HepG2 (cell line): ENCODE data around the gene ANTXR1. TPM values are rescaled to one million over a fixed set of nuclear protein-coding genes. Genes with fewer than 3 reads are reported as not detected.

ENCODE experiments used
- DPF2 ChIP-seq: sonication (generic); formaldehyde crosslinking; IDR thresholded peaks from 2 replicates; pipeline ENCODE4 v1.4.0; 2020; ENCODE audit warnings: mild to moderate bottlenecking, low read depth, missing genetic modification reagents, borderline replicate concordance
- GFI1 ChIP-seq: sonication (generic); formaldehyde crosslinking; IDR thresholded peaks from 2 replicates; pipeline ENCODE4 v1.5.0; 2020; ENCODE audit warnings: missing genetic modification reagents, mild to moderate bottlenecking, borderline replicate concordance
- LCORL ChIP-seq, 2 experiments: fragments of 450-650 bp in 1 of 2; sonication (generic) in 1 of 2; formaldehyde crosslinking in 1 of 2; IDR thresholded peaks; 2 replicates each; pipeline versions ENCODE4 v1.5.0 to v1.6.1; 2017 to 2020; ENCODE audit warnings: antibody characterized with exemption in 1 of 2, missing genetic modification reagents in 1 of 2
- MTA1 ChIP-seq: sonication (generic); formaldehyde crosslinking; IDR thresholded peaks from 2 replicates; pipeline ENCODE4 v1.4.0; 2020; ENCODE audit warnings: missing genetic modification reagents, mild to moderate bottlenecking, borderline replicate concordance
- NR0B2 ChIP-seq: sonication (generic); formaldehyde crosslinking; IDR thresholded peaks from 2 replicates; pipeline ENCODE4 v1.4.0; 2020; ENCODE audit warnings: mild to moderate bottlenecking, missing genetic modification reagents
- PAF1 ChIP-seq: IDR thresholded peaks from 2 replicates; pipeline ENCODE4 v1.6.1; 2016; ENCODE audit warnings: missing genetic modification reagents, missing compliant biosample characterization
- PPARG ChIP-seq: conservative IDR thresholded peaks from 2 replicates; pipeline ENCODE4 v1.6.1; 2016; ENCODE audit warnings: missing biosample characterization, missing genetic modification reagents
- ZBTB40 ChIP-seq, 2 experiments: fragments of 450-650 bp in 1 of 2; sonication (generic) in 1 of 2; formaldehyde crosslinking in 1 of 2; IDR thresholded peaks; 2 replicates each; pipeline versions ENCODE4 v1.6.1 to v1.8.0; 2016 to 2022; ENCODE audit warnings: antibody characterized with exemption in 1 of 2, mild to moderate bottlenecking in 1 of 2, missing genetic modification reagents in 1 of 2
- ZNF263 ChIP-seq: sonication (generic); formaldehyde crosslinking; IDR thresholded peaks from 2 replicates; pipeline ENCODE4 v1.4.0; 2020; ENCODE audit warnings: missing genetic modification reagents
- ZNF782 ChIP-seq: sonication (generic); formaldehyde crosslinking; IDR thresholded peaks from 2 replicates; pipeline ENCODE4 v1.4.0; 2020; ENCODE audit warnings: missing genetic modification reagents, mild to moderate bottlenecking, borderline replicate concordance
- polyA plus RNA-seq, 8 experiments: library from polyadenylated mRNA; depleted of rRNA in 3 of 8; stranded (reverse) in 7 of 8; unstranded in 1 of 8; fragments of >200 nt; fragmentation: Illumina TruSeq in 4 of 8; extraction: Trizol in 4 of 8; gene quantifications; 2 replicates each; pipeline versions ENCODE4 v1.2.1 to v1.2.3, GENCODE V29; 2011 to 2016; ENCODE audit warnings: low read depth in 4 of 8, missing spikeins in 1 of 8, mixed read lengths in 1 of 8; ENCODE audit not compliant: insufficient read depth in 1 of 8
- total RNA-seq, 5 experiments: library from RNA; depleted of rRNA; stranded (reverse); fragments of >200 nt; fragmentation: Illumina TruSeq; extraction: Trizol; gene quantifications; 2 replicates each; pipeline ENCODE4 v1.2.3, GENCODE V29; 2016; ENCODE audit warnings: low read depth in 1 of 5
- TF ChIP-seq, protein P1 (sequence below): sonication (generic); formaldehyde crosslinking; IDR thresholded peaks from 2 replicates; pipeline ENCODE4 v1.5.1; 2020; ENCODE audit warnings: mild to moderate bottlenecking, missing genetic modification reagents, borderline replicate concordance

The ANTXR1 gene
- total and polyA plus RNA-seq, 2 of the 13 experiments (the other 11 are each of a cell fraction or from before 2014, with no cell fraction given): 4.5 to 12.7 TPM

GRCh38 chr2:69272803-69273471 is 260.0 kb downstream of the ANTXR1 start (continued):
- no peak for TF ChIP-seq ZBTB40 (IDR thresholded peaks at IDR 0.05)
- TF ChIP-seq ZBTB40 (CRISPR knock-in tag; IDR thresholded peaks at IDR 0.05): no peak; the same call in 1 of the 2 replicates
- no peak for TF ChIP-seq DPF2 (CRISPR knock-in tag)
- TF ChIP-seq MTA1 (CRISPR knock-in tag): peak; percentile 75; the same call in 1 of the 2 replicates
- peak; percentile 64; the same call in 1 of the 2 replicates for TF ChIP-seq PPARG (CRISPR knock-in tag)
- TF ChIP-seq, protein P1, sequence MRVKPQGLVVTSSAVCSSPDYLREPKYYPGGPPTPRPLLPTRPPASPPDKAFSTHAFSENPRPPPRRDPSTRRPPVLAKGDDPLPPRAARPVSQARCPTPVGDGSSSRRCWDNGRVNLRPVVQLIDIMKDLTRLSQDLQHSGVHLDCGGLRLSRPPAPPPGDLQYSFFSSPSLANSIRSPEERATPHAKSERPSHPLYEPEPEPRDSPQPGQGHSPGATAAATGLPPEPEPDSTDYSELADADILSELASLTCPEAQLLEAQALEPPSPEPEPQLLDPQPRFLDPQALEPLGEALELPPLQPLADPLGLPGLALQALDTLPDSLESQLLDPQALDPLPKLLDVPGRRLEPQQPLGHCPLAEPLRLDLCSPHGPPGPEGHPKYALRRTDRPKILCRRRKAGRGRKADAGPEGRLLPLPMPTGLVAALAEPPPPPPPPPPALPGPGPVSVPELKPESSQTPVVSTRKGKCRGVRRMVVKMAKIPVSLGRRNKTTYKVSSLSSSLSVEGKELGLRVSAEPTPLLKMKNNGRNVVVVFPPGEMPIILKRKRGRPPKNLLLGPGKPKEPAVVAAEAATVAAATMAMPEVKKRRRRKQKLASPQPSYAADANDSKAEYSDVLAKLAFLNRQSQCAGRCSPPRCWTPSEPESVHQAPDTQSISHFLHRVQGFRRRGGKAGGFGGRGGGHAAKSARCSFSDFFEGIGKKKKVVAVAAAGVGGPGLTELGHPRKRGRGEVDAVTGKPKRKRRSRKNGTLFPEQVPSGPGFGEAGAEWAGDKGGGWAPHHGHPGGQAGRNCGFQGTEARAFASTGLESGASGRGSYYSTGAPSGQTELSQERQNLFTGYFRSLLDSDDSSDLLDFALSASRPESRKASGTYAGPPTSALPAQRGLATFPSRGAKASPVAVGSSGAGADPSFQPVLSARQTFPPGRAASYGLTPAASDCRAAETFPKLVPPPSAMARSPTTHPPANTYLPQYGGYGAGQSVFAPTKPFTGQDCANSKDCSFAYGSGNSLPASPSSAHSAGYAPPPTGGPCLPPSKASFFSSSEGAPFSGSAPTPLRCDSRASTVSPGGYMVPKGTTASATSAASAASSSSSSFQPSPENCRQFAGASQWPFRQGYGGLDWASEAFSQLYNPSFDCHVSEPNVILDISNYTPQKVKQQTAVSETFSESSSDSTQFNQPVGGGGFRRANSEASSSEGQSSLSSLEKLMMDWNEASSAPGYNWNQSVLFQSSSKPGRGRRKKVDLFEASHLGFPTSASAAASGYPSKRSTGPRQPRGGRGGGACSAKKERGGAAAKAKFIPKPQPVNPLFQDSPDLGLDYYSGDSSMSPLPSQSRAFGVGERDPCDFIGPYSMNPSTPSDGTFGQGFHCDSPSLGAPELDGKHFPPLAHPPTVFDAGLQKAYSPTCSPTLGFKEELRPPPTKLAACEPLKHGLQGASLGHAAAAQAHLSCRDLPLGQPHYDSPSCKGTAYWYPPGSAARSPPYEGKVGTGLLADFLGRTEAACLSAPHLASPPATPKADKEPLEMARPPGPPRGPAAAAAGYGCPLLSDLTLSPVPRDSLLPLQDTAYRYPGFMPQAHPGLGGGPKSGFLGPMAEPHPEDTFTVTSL (CRISPR knock-in tag): peak; percentile 70
- no peak for TF ChIP-seq GFI1 (CRISPR knock-in tag)
- no peak for TF ChIP-seq LCORL (IDR thresholded peaks at IDR 0.05)
- TF ChIP-seq LCORL (CRISPR knock-in tag; IDR thresholded peaks at IDR 0.05): peak; percentile 90
- no peak for TF ChIP-seq PAF1
- TF ChIP-seq ZNF263 (CRISPR knock-in tag): 0 out of 2 replicates have a peak, but pooled peaks have one; percentile 37
- TF ChIP-seq NR0B2 (CRISPR knock-in tag): no peak
- no peak for TF ChIP-seq ZNF782 (CRISPR knock-in tag)
